GM12878 (cell line): ENCODE measurements around the gene HSPA12B.

ENCODE experiments used
- CTCF ChIP-seq, 3 experiments: IDR thresholded peaks in 2 of 3; conservative IDR thresholded peaks in 1 of 3; 2 replicates each; pipeline ENCODE4 v1.5.1; 2011; ENCODE audit warnings: low read depth in 3 of 3, low read length in 3 of 3, mild to moderate bottlenecking in 3 of 3, control low read depth in 2 of 3, moderate library complexity in 2 of 3, inconsistent platforms in 1 of 3, mixed read lengths in 1 of 3; ENCODE audit not compliant: control insufficient read depth in 2 of 3, insufficient read depth in 1 of 3; ENCODE audit errors: extremely low read depth in 1 of 3
- EZH2 ChIP-seq: IDR thresholded peaks from 2 replicates; pipeline ENCODE4 v1.6.1; 2012; ENCODE audit warnings: low read depth, mild to moderate bottlenecking, control low read depth, inconsistent platforms, low read length, borderline replicate concordance; ENCODE audit not compliant: control insufficient read depth
- MTA3 ChIP-seq: IDR thresholded peaks from 2 replicates; pipeline ENCODE4 v1.6.1; 2012; ENCODE audit warnings: low read length, inconsistent platforms, borderline replicate concordance
- SRF ChIP-seq, 2 experiments: IDR thresholded peaks; 2 replicates each; pipeline ENCODE4 v1.6.1; 2011; ENCODE audit warnings: low read depth in 2 of 2, low read length in 2 of 2, mild to moderate bottlenecking in 1 of 2, moderate library complexity in 1 of 2
- SUPT20H ChIP-seq: IDR thresholded peaks from 2 replicates; pipeline ENCODE4 v1.6.1; 2011; ENCODE audit warnings: low read depth, mild to moderate bottlenecking, low read length, moderate library complexity, borderline replicate concordance; ENCODE audit not compliant: control insufficient read depth
- SUZ12 ChIP-seq: fragments of 200-600 bp; sonication (generic); IDR thresholded peaks from one replicate; pipeline ENCODE4 v1.6.1; 2018; ENCODE audit warnings: antibody characterized with exemption, mild to moderate bottlenecking; ENCODE audit not compliant: unreplicated experiment
- TCF7 ChIP-seq: IDR thresholded peaks from 2 replicates; pipeline ENCODE4 v1.6.1; 2014; ENCODE audit warnings: antibody characterized with exemption, borderline replicate concordance
- ZNF592 ChIP-seq: fragments of 450-650 bp; IDR thresholded peaks from 2 replicates; pipeline ENCODE4 v1.6.1; 2017; ENCODE audit warnings: mild to moderate bottlenecking, moderate library complexity
- TF ChIP-seq, protein P1 (sequence below): fragments of 450-650 bp; IDR thresholded peaks from 2 replicates; pipeline ENCODE4 v1.6.1; 2017; ENCODE audit warnings: mild to moderate bottlenecking

DNA sequence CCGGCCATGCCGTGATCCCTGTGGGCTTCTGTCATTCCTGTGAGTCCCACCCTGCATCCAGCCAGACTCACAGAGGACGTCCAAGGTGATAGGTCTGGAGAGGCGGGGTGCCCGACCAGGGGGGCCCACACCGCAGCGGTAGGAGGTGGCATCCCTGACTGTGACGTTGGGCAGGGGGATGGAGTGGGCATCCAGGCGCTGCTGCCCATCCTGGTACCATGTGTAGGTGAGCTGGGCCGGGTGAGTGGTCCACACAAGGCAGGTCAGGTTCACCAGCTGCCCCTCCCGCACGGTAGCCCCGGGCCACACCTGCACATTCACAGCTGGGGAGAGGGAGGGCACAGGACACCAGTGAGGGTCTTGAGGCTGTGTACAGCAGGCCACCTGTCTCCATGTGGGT is 39.1 kb upstream of the HSPA12B start:
- TF ChIP-seq CTCF (IDR thresholded peaks at IDR 0.05 in 2 of 3, conservative IDR thresholded peaks at IDR 0.05 in 1 of 3; ENCODE audit: control insufficient read depth in 2 of 3, extremely low read depth in 1 of 3, insufficient read depth in 1 of 3, low read depth in 3 of 3, low read length in 3 of 3) (no peak), SUPT20H (no peak), SUZ12 (no peak), ZNF592 (no peak), MTA3 (no peak), TCF7 (no peak), EZH2 (no peak), SRF (IDR thresholded peaks at IDR 0.05; ENCODE audit: low read depth in 2 of 2, low read length in 2 of 2) (no peak)
- TF ChIP-seq, protein P1, sequence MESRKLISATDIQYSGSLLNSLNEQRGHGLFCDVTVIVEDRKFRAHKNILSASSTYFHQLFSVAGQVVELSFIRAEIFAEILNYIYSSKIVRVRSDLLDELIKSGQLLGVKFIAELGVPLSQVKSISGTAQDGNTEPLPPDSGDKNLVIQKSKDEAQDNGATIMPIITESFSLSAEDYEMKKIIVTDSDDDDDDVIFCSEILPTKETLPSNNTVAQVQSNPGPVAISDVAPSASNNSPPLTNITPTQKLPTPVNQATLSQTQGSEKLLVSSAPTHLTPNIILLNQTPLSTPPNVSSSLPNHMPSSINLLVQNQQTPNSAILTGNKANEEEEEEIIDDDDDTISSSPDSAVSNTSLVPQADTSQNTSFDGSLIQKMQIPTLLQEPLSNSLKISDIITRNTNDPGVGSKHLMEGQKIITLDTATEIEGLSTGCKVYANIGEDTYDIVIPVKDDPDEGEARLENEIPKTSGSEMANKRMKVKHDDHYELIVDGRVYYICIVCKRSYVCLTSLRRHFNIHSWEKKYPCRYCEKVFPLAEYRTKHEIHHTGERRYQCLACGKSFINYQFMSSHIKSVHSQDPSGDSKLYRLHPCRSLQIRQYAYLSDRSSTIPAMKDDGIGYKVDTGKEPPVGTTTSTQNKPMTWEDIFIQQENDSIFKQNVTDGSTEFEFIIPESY, result no peak
